NCI-H526 treated with DMSO at 0.1 percent for 48 hours (cell line): ENCODE data around the gene BBS9.
"Not testable (repeated sequence)": the region's sequence is repeated elsewhere in the genome, so short reads cannot be mapped to it uniquely, and the experiment has no call there.

Experiments used
- DNase-seq: peaks from one replicate; lab custom pipeline; 2025; lab: John Stamatoyannopoulos, UW

Gene BBS9

GRCh38 chr7:33128990-33129805 is at the start of gene BBS9:
BBS9 (plus strand) TSS chr7:33129564; CDS start chr7:33146253, 16,689 bp downstream.
- peak; percentile 92 for DNase-seq

GRCh38 chr7:33079763-33080690 is 49.3 kb upstream of the BBS9 start:
- no peak for DNase-seq

GRCh38 chr7:33087356-33087755 is 42.0 kb upstream of the BBS9 start:
- no peak for DNase-seq

GRCh38 chr7:33087858-33088257 is 41.5 kb upstream of the BBS9 start:
- DNase-seq, result no peak

GRCh38 chr7:33089142-33089541 is 40.2 kb upstream of the BBS9 start:
- no peak for DNase-seq

GRCh38 chr7:33091111-33091531 is 38.2 kb upstream of the BBS9 start:
- no peak for DNase-seq

GRCh38 chr7:33091641-33092191 is 37.6 kb upstream of the BBS9 start:
- DNase-seq, result no peak

GRCh38 chr7:33093266-33093665 is 36.1 kb upstream of the BBS9 start:
- DNase-seq, result no peak

- DNase-seq, result not testable (repeated sequence)
Observed at GRCh38 chr7:33094745-33095275, 34.6 kb upstream of the BBS9 start.

GRCh38 chr7:33099154-33099940 is 30.0 kb upstream of the BBS9 start:
- DNase-seq, result no peak

GRCh38 chr7:33100770-33101169 is 28.6 kb upstream of the BBS9 start:
- DNase-seq, result no peak

GRCh38 chr7:33101906-33102305 is 27.5 kb upstream of the BBS9 start:
- no peak for DNase-seq

- DNase-seq, result peak; percentile 62
Observed at GRCh38 chr7:33107136-33108066, 22.0 kb upstream of the BBS9 start.

- peak; percentile 22 for DNase-seq
Observed at GRCh38 chr7:33108554-33109004, 20.8 kb upstream of the BBS9 start.

- peak; percentile 89 for DNase-seq
Observed at GRCh38 chr7:33109005-33109757, 20.2 kb upstream of the BBS9 start, which contains the start of gene RP9. RP9 (minus strand) TSS chr7:33109404; CDS start chr7:33109372, 32 bp downstream.

GRCh38 chr7:33109758-33110238 is 19.6 kb upstream of the BBS9 start:
- peak; percentile 54 for DNase-seq

GRCh38 chr7:33111614-33112013 is 17.8 kb upstream of the BBS9 start:
- no peak for DNase-seq

- DNase-seq, result no peak
Observed at GRCh38 chr7:33114976-33115375, 14.4 kb upstream of the BBS9 start.

- no peak for DNase-seq
Observed at GRCh38 chr7:33118383-33118782, 11.0 kb upstream of the BBS9 start.
